HG03175 (cell line): ENCODE measurements around the gene GNS.
A peak's percentile ranks its signal among the peaks of the same experiment; 100 is the strongest.

Source experiments
- ATAC-seq: cut with Tn5 transposase; IDR thresholded peaks from one replicate; pipeline ENCODE4 v1.9.1; 2021; ENCODE audit warnings: mild to moderate bottlenecking, moderate library complexity; ENCODE audit not compliant: unreplicated experiment

GNS gene

GRCh38 chr12:64759035-64759894 lies at the start of gene GNS:
Gene GNS, minus strand, starts transcription at chr12:64759406. Its CDS starts 130 bp downstream, at chr12:64759276.
- ATAC-seq: peak; percentile 88

- ATAC-seq: no peak
Measured at GRCh38 chr12:64808110-64808509, 48.9 kb upstream of the GNS start.

- ATAC-seq: no peak
Measured at GRCh38 chr12:64806593-64807460, 47.6 kb upstream of the GNS start.

- ATAC-seq: no peak
Measured at GRCh38 chr12:64806173-64806572, 47.0 kb upstream of the GNS start.

- peak; percentile 68 for ATAC-seq
Measured at GRCh38 chr12:64802180-64802775, 43.1 kb upstream of the GNS start.

- no peak for ATAC-seq
Measured at GRCh38 chr12:64801381-64801780, 42.2 kb upstream of the GNS start.

- no peak for ATAC-seq
Measured at GRCh38 chr12:64800640-64801039, 41.4 kb upstream of the GNS start.

GRCh38 chr12:64798165-64798564 lies 39.0 kb upstream of the GNS start:
- no peak for ATAC-seq

GRCh38 chr12:64797156-64797555 lies 38.0 kb upstream of the GNS start:
- no peak for ATAC-seq

GRCh38 chr12:64796205-64796845 lies 37.1 kb upstream of the GNS start:
- ATAC-seq: peak; percentile 82

GRCh38 chr12:64794305-64794704 lies 35.1 kb upstream of the GNS start:
- ATAC-seq: no peak

- no peak for ATAC-seq
Measured at GRCh38 chr12:64793610-64794009, 34.4 kb upstream of the GNS start.

- peak; percentile 53 for ATAC-seq
Measured at GRCh38 chr12:64792128-64792527, 32.9 kb upstream of the GNS start.

- no peak for ATAC-seq
Measured at GRCh38 chr12:64791036-64791435, 31.8 kb upstream of the GNS start.

- no peak for ATAC-seq
Measured at GRCh38 chr12:64790166-64790565, 31.0 kb upstream of the GNS start.

- no peak for ATAC-seq
Measured at GRCh38 chr12:64785838-64786237, 26.6 kb upstream of the GNS start.

- ATAC-seq: no peak
Measured at GRCh38 chr12:64782191-64782876, 23.1 kb upstream of the GNS start.

GRCh38 chr12:64781280-64782190 lies 22.3 kb upstream of the GNS start:
- peak; percentile 42 for ATAC-seq

- ATAC-seq: peak; percentile 54
Measured at GRCh38 chr12:64780531-64781279, 21.5 kb upstream of the GNS start.
